ENCODE measurements around the gene CRNKL1.

CRNKL1 gene

GRCh38 chr20:20083807-20084206 lies 31.5 kb upstream of the CRNKL1 start:
- H3K36me3 ChIP-seq (ENCODE audit: control insufficient read depth, insufficient read depth, low read length) = no peaks in the 10 kb centered on the region
- no peak overlapping the region for H3K4me3 ChIP-seq (ENCODE audit: low read depth, low read length)
- no peak overlapping the region for H3K9ac ChIP-seq (ENCODE audit: low read depth, low read length)
- no peaks in the 10 kb centered on the region for H3K9me3 ChIP-seq (ENCODE audit: control insufficient read depth, insufficient read depth, low read length)
- no peaks in the 10 kb centered on the region for H3K27me3 ChIP-seq (ENCODE audit: control insufficient read depth, insufficient read depth, low read length)
- no peak overlapping the region for H3K27ac ChIP-seq (ENCODE audit: low read depth, low read length)
- H3K4me1 ChIP-seq (ENCODE audit: control insufficient read depth, insufficient read depth, low read length) = peaks cover 8% of the 10 kb centered on the region

DNA sequence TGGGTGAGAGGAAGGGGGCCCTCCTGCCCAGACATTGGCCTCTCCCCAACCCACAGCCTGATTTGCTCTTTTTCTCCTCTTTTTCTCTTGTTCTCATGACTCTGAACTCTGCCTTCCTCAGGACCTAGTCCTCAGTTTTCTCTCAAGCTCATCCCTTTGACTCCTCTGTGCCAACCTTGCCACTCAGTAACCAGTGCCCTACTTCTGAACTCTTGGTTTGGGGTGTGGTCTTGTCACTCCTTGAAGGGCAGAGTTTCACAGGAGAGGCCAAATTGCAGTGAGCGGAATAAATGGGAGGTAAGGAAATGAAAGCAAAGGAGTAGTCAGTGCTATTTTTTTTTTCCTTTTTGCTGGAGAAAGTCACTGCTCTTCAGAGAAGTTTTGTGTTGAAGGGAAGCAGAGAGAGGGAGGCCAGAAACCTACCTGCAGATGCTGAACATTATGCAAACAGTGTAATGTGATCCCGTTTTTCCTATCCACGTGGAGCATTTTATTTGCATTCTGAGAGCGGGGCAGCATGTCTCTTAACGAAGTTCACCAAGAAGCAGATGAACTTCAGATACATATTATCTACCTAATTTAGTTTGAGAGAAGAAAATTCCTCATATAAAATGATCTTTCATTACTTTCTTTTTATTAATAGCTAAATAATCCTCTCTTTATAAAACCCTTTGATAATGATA lies 27.0 kb upstream of the CRNKL1 start:
- no peak overlapping the region for H3K27ac ChIP-seq (ENCODE audit: low read depth, low read length)
- no peaks in the 10 kb centered on the region for H3K27me3 ChIP-seq (ENCODE audit: control insufficient read depth, insufficient read depth, low read length)
- peaks cover 25% of the 10 kb centered on the region for H3K4me1 ChIP-seq (ENCODE audit: control insufficient read depth, insufficient read depth, low read length)
- H3K36me3 ChIP-seq (ENCODE audit: control insufficient read depth, insufficient read depth, low read length) = no peaks in the 10 kb centered on the region
- no peak overlapping the region for H3K4me3 ChIP-seq (ENCODE audit: low read depth, low read length)
- H3K9ac ChIP-seq (ENCODE audit: low read depth, low read length) = no peak overlapping the region
- H3K9me3 ChIP-seq (ENCODE audit: control insufficient read depth, insufficient read depth, low read length) = no peaks in the 10 kb centered on the region

GRCh38 chr20:20078041-20078440 lies 25.8 kb upstream of the CRNKL1 start:
- Histone ChIP-seq H3K27me3 (ENCODE audit: control insufficient read depth, insufficient read depth, low read length) (no peaks in the 10 kb centered on the region), H3K9ac (ENCODE audit: low read depth, low read length) (no peak overlapping the region), H3K4me1 (ENCODE audit: control insufficient read depth, insufficient read depth, low read length) (peaks cover 25% of the 10 kb centered on the region), H3K27ac (ENCODE audit: low read depth, low read length) (no peak overlapping the region), H3K4me3 (ENCODE audit: low read depth, low read length) (no peak overlapping the region; the same call in 1 of the 2 replicates), H3K9me3 (ENCODE audit: control insufficient read depth, insufficient read depth, low read length) (no peaks in the 10 kb centered on the region), H3K36me3 (ENCODE audit: control insufficient read depth, insufficient read depth, low read length) (no peaks in the 10 kb centered on the region)

DNA sequence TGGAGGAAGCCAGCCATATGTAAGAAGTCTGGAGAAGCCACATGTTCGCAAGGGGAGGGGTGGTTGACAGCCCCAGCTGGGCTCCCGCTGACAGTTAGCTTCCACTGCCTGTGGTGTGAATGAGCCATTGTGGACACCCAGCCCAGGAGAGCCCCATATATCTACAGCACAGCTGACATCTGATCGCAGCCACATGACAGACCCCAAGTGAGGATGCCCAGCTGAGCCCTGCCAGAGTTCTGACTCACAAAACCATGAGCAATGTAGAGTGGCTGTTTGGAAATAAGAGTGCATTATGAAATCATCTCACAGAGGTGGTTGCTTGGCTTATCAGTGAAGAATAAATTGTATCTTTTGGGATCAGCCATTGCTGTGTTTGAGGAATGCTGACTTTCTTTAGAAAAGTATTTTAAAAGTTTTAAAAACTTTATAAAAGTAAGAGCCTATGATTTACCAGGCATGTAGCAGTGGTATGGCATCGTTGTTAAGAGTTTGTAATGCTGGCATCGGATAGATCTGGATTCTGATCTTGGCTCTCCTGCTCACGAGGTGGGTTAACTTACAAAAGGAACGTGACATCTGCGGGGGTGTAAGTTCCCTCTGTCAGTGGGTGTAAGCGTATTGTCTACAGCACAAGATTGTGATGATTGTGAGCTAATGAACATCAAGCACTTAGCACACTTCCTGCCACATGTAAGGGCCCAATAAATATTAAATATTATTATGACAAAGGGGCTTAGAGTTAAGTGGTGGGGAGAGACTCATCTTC lies 24.2 kb upstream of the CRNKL1 start:
- no peak overlapping the region for H3K4me3 ChIP-seq (ENCODE audit: low read depth, low read length)
- H3K27ac ChIP-seq (ENCODE audit: low read depth, low read length) = no peak overlapping the region
- no peak overlapping the region for H3K9ac ChIP-seq (ENCODE audit: low read depth, low read length)
- H3K27me3 ChIP-seq (ENCODE audit: control insufficient read depth, insufficient read depth, low read length) = no peaks in the 10 kb centered on the region
- no peaks in the 10 kb centered on the region for H3K9me3 ChIP-seq (ENCODE audit: control insufficient read depth, insufficient read depth, low read length)
- no peaks in the 10 kb centered on the region for H3K36me3 ChIP-seq (ENCODE audit: control insufficient read depth, insufficient read depth, low read length)
- peaks cover 25% of the 10 kb centered on the region for H3K4me1 ChIP-seq (ENCODE audit: control insufficient read depth, insufficient read depth, low read length)

DNA sequence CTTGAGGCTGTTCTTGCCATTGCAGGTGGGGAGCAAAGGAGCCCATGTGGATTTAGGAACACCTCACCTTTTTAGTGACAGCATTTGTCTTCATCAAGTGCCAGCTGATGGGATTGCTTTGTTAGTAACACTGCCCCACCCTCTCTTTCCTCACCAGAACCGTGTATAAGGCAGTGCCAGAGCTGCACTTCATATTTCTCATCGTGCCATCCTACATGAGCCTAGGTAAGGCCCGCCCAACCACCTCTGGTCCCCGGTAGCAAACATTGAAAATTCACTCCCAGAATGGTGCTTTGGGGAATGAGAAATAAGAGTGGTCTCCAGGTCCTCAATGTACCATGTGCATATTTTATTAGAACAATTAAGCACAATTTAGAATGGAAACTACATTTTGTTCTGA lies 22.8 kb upstream of the CRNKL1 start:
- Histone ChIP-seq H3K4me3 (ENCODE audit: low read depth, low read length) (no peak overlapping the region), H3K36me3 (ENCODE audit: control insufficient read depth, insufficient read depth, low read length) (no peaks in the 10 kb centered on the region), H3K4me1 (ENCODE audit: control insufficient read depth, insufficient read depth, low read length) (peaks cover 25% of the 10 kb centered on the region), H3K27me3 (ENCODE audit: control insufficient read depth, insufficient read depth, low read length) (no peaks in the 10 kb centered on the region), H3K9ac (ENCODE audit: low read depth, low read length) (no peak overlapping the region), H3K9me3 (ENCODE audit: control insufficient read depth, insufficient read depth, low read length) (no peaks in the 10 kb centered on the region), H3K27ac (ENCODE audit: low read depth, low read length) (no peak overlapping the region)

- no peaks in the 10 kb centered on the region for H3K9me3 ChIP-seq (ENCODE audit: control insufficient read depth, insufficient read depth, low read length)
- no peaks in the 10 kb centered on the region for H3K27me3 ChIP-seq (ENCODE audit: control insufficient read depth, insufficient read depth, low read length)
- no peaks in the 10 kb centered on the region for H3K36me3 ChIP-seq (ENCODE audit: control insufficient read depth, insufficient read depth, low read length)
- peaks cover 18% of the 10 kb centered on the region for H3K4me1 ChIP-seq (ENCODE audit: control insufficient read depth, insufficient read depth, low read length)
- H3K4me3 ChIP-seq (ENCODE audit: low read depth, low read length) = no peak overlapping the region
- H3K9ac ChIP-seq (ENCODE audit: low read depth, low read length) = no peak overlapping the region
- no peak overlapping the region for H3K27ac ChIP-seq (ENCODE audit: low read depth, low read length)
Measured at GRCh38 chr20:20073801-20074371, 21.6 kb upstream of the CRNKL1 start.

GRCh38 chr20:20070871-20071726 lies 18.8 kb upstream of the CRNKL1 start:
- Histone ChIP-seq H3K27me3 (ENCODE audit: control insufficient read depth, insufficient read depth, low read length) (no peaks in the 10 kb centered on the region), H3K4me3 (ENCODE audit: low read depth, low read length) (no peak overlapping the region), H3K36me3 (ENCODE audit: control insufficient read depth, insufficient read depth, low read length) (no peaks in the 10 kb centered on the region), H3K27ac (ENCODE audit: low read depth, low read length) (no peak overlapping the region), H3K9me3 (ENCODE audit: control insufficient read depth, insufficient read depth, low read length) (no peaks in the 10 kb centered on the region), H3K9ac (ENCODE audit: low read depth, low read length) (no peak overlapping the region), H3K4me1 (ENCODE audit: control insufficient read depth, insufficient read depth, low read length) (no peaks in the 10 kb centered on the region)

- no peaks in the 10 kb centered on the region for H3K36me3 ChIP-seq (ENCODE audit: control insufficient read depth, insufficient read depth, low read length)
- H3K9me3 ChIP-seq (ENCODE audit: control insufficient read depth, insufficient read depth, low read length) = no peaks in the 10 kb centered on the region
- H3K27me3 ChIP-seq (ENCODE audit: control insufficient read depth, insufficient read depth, low read length) = no peaks in the 10 kb centered on the region
- no peak overlapping the region for H3K9ac ChIP-seq (ENCODE audit: low read depth, low read length)
- 0 out of 2 replicates have a peak, but pooled peaks cover 6% of the 10 kb centered on the region for H3K4me1 ChIP-seq (ENCODE audit: control insufficient read depth, insufficient read depth, low read length)
- no peak overlapping the region for H3K27ac ChIP-seq (ENCODE audit: low read depth, low read length)
- no peak overlapping the region for H3K4me3 ChIP-seq (ENCODE audit: low read depth, low read length)
Measured at GRCh38 chr20:20065361-20065760, 13.1 kb upstream of the CRNKL1 start.

- Histone ChIP-seq H3K36me3 (ENCODE audit: control insufficient read depth, insufficient read depth, low read length) (no peaks in the 10 kb centered on the region), H3K4me1 (ENCODE audit: control insufficient read depth, insufficient read depth, low read length) (0 out of 2 replicates have a peak, but pooled peaks cover 6% of the 10 kb centered on the region), H3K27me3 (ENCODE audit: control insufficient read depth, insufficient read depth, low read length) (no peaks in the 10 kb centered on the region), H3K9me3 (ENCODE audit: control insufficient read depth, insufficient read depth, low read length) (no peaks in the 10 kb centered on the region), H3K9ac (ENCODE audit: low read depth, low read length) (no peak overlapping the region), H3K27ac (ENCODE audit: low read depth, low read length) (no peak overlapping the region), H3K4me3 (ENCODE audit: low read depth, low read length) (no peak overlapping the region)
Measured at GRCh38 chr20:20063941-20064702, 11.9 kb upstream of the CRNKL1 start.

All from HUES48 (cell line).